H1 (cell line): ENCODE measurements around the gene LSM11. TPM values are rescaled to one million over a fixed set of nuclear protein-coding genes. Genes with fewer than 3 reads are reported as not detected.

Experiments
- CTCF ChIA-PET: fragments of 300-600 bp; sonication (Branson Sonifier 250); formaldehyde crosslinking; loops from one replicate; lab custom pipeline; 2021; ENCODE audit not compliant: partially characterized antibody; lab: Charles Lee
- POLR2A ChIA-PET: fragments of 300-600 bp; sonication (Branson Sonifier 250); formaldehyde crosslinking; loops from one replicate; lab custom pipeline; 2021; ENCODE audit warnings: inconsistent platforms; ENCODE audit not compliant: partially characterized antibody; lab: Charles Lee
- DNase-seq, 2 experiments: peaks; one replicate each; pipeline versions ENCODE4 v3.0.0 to v3.0.0-alpha.2; 2010 to 2022; ENCODE audit warnings: low spot score in 2 of 2, low read depth in 1 of 2, mixed read lengths in 1 of 2
- FAIRE-seq: peaks from 2 replicates; lab custom pipeline; 2011; peaks lifted over from hg19 to GRCh38; lab: Jason Lieb, UNC
- H2AFZ ChIP-seq: 2 replicates; pipeline ENCODE4 v1.8.1; 2012; ENCODE audit warnings: low read length, inconsistent platforms
- H2AK5ac ChIP-seq: 2 replicates; pipeline ENCODE4 v1.6.1; 2013; ENCODE audit warnings: low read depth, low read length
- H2BK120ac ChIP-seq: replicated peaks from 2 replicates; pipeline ENCODE3; 2013; ENCODE audit warnings: low read depth, low read length, inconsistent platforms
- H2BK12ac ChIP-seq: 2 replicates; pipeline ENCODE4 v1.6.1; 2013; ENCODE audit warnings: low read depth, low read length
- H2BK15ac ChIP-seq: 2 replicates; pipeline ENCODE4 v1.6.1; 2013; ENCODE audit warnings: low read length
- H2BK20ac ChIP-seq: 2 replicates; pipeline ENCODE4 v1.6.1; 2013; ENCODE audit warnings: low read length
- H2BK5ac ChIP-seq: 2 replicates; pipeline ENCODE4 v1.6.1; 2013; ENCODE audit warnings: low read depth, low read length
- H3K14ac ChIP-seq: 2 replicates; pipeline ENCODE4 v1.6.1; 2013; ENCODE audit warnings: inconsistent platforms; ENCODE audit not compliant: insufficient read length
- H3K18ac ChIP-seq: 2 replicates; pipeline ENCODE4 v1.6.1; 2013; ENCODE audit warnings: low read length; ENCODE audit errors: extremely low read depth
- H3K23ac ChIP-seq: 2 replicates; pipeline ENCODE4 v1.6.1; 2013; ENCODE audit warnings: inconsistent platforms; ENCODE audit not compliant: insufficient read length
- H3K23me2 ChIP-seq: 2 replicates; pipeline ENCODE4 v1.6.1; 2013; ENCODE audit warnings: low read depth, low read length
- H3K27ac ChIP-seq: 2 replicates; pipeline ENCODE4 v1.6.1; 2011; ENCODE audit warnings: low read depth, low read length, inconsistent platforms
- H3K27me3 ChIP-seq, 4 experiments: replicated peaks in 1 of 4; 1 replicate in 1 of 4; 2 replicates in 3 of 4; pipeline versions ENCODE4 v1.6.1 to v1.8.1; 2011 to 2013; ENCODE audit warnings: low read length in 3 of 4, mild to moderate bottlenecking in 3 of 4, inconsistent platforms in 2 of 4, mixed read lengths in 2 of 4, moderate library complexity in 1 of 4; ENCODE audit not compliant: control insufficient read depth in 3 of 4, insufficient read depth in 3 of 4; ENCODE audit errors: extremely low read depth in 1 of 4
- H3K36me3 ChIP-seq, 4 experiments: 2 replicates each; pipeline versions ENCODE4 v1.6.1 to v1.8.1; 2011 to 2013; ENCODE audit warnings: mild to moderate bottlenecking in 4 of 4, low read length in 3 of 4, moderate library complexity in 2 of 4, control low read depth in 1 of 4, inconsistent platforms in 1 of 4; ENCODE audit not compliant: insufficient read depth in 4 of 4, control insufficient read depth in 2 of 4
- H3K4ac ChIP-seq: replicated peaks from 2 replicates; pipeline ENCODE3; 2013; ENCODE audit warnings: low read length, low read depth, mixed read lengths, inconsistent platforms; ENCODE audit not compliant: insufficient read length
- H3K4me1 ChIP-seq, 4 experiments: replicated peaks in 1 of 4; 1 replicate in 1 of 4; 2 replicates in 3 of 4; pipeline versions ENCODE4 v1.6.1 to v1.8.1; 2011 to 2013; ENCODE audit warnings: low read length in 3 of 4, inconsistent platforms in 2 of 4, mixed read lengths in 1 of 4; ENCODE audit not compliant: insufficient read depth in 4 of 4, control insufficient read depth in 3 of 4
- H3K4me2 ChIP-seq, 2 experiments: 2 replicates each; pipeline versions ENCODE4 v1.6.1 to v1.8.1; 2011 to 2013; ENCODE audit warnings: low read depth in 2 of 2, low read length in 2 of 2, control low read depth in 1 of 2, inconsistent platforms in 1 of 2, mild to moderate bottlenecking in 1 of 2; ENCODE audit not compliant: insufficient read depth in 1 of 2
- H3K4me3 ChIP-seq, 4 experiments: fragments of 200-600, 300-600 bp in 1 of 4; sonication (generic), shearing (Covaris generic), sonication (Bioruptor Twin) in 1 of 4; 2 replicates each; pipeline versions ENCODE4 v1.5.1 to v1.8.1; 2011 to 2016; ENCODE audit warnings: low read length in 4 of 4, low read depth in 3 of 4, control low read depth in 2 of 4, inconsistent platforms in 2 of 4, mild to moderate bottlenecking in 2 of 4, mixed read lengths in 1 of 4, moderate library complexity in 1 of 4; ENCODE audit not compliant: insufficient read depth in 2 of 4; ENCODE audit errors: extremely low read depth in 1 of 4
- H3K56ac ChIP-seq: replicated peaks from 2 replicates; pipeline ENCODE3; 2013; ENCODE audit warnings: low read depth, mild to moderate bottlenecking, mixed read lengths, low read length, inconsistent platforms; ENCODE audit not compliant: insufficient read length
- H3K79me1 ChIP-seq: 2 replicates; pipeline ENCODE4 v1.6.1; 2013; ENCODE audit warnings: low read depth, low read length, control low read depth
- H3K79me2 ChIP-seq, 2 experiments: 2 replicates each; pipeline versions ENCODE4 v1.6.1 to v1.8.1; 2012 to 2013; ENCODE audit warnings: low read length in 2 of 2, mild to moderate bottlenecking in 2 of 2, inconsistent platforms in 1 of 2; ENCODE audit not compliant: insufficient read depth in 2 of 2, control insufficient read depth in 1 of 2
- H3K9ac ChIP-seq, 4 experiments: replicated peaks in 1 of 4; 1 replicate in 1 of 4; 2 replicates in 3 of 4; pipeline versions ENCODE4 v1.6.1 to v1.8.1; 2011 to 2013; ENCODE audit warnings: low read depth in 3 of 4, low read length in 3 of 4, control low read depth in 2 of 4, mild to moderate bottlenecking in 2 of 4, moderate library complexity in 2 of 4, inconsistent platforms in 1 of 4; ENCODE audit errors: extremely low read depth in 1 of 4
- H3K9me3 ChIP-seq, 2 experiments: 2 replicates each; pipeline versions ENCODE4 v1.6.1 to v1.8.1; 2012 to 2013; ENCODE audit warnings: mild to moderate bottlenecking in 2 of 2, moderate library complexity in 2 of 2, control low read depth in 1 of 2, inconsistent platforms in 1 of 2, low read depth in 1 of 2, low read length in 1 of 2, mixed read lengths in 1 of 2; ENCODE audit not compliant: insufficient read depth in 2 of 2
- H4K20me1 ChIP-seq, 2 experiments: replicated peaks in 1 of 2; 2 replicates each; pipeline versions ENCODE3 to v1.8.1; 2011 to 2013; ENCODE audit warnings: inconsistent platforms in 2 of 2, low read length in 2 of 2, mild to moderate bottlenecking in 1 of 2; ENCODE audit not compliant: insufficient read depth in 2 of 2, control insufficient read depth in 1 of 2
- H4K5ac ChIP-seq: 2 replicates; pipeline ENCODE4 v1.6.1; 2013; ENCODE audit warnings: low read length, low read depth, mixed read lengths, inconsistent platforms; ENCODE audit not compliant: insufficient read length
- H4K8ac ChIP-seq: 2 replicates; pipeline ENCODE4 v1.8.0; 2013; ENCODE audit warnings: mild to moderate bottlenecking, moderate library complexity, low read length, inconsistent platforms; ENCODE audit not compliant: insufficient read depth; ENCODE audit errors: extremely low read depth
- H4K91ac ChIP-seq: replicated peaks from 2 replicates; pipeline ENCODE3; 2013; ENCODE audit warnings: low read length, mixed read lengths, inconsistent platforms; ENCODE audit not compliant: insufficient read length
- BRCA1 ChIP-seq: IDR thresholded peaks from 2 replicates; pipeline ENCODE4 v1.6.1; 2012; ENCODE audit warnings: low read depth, low read length, improper control_type of control experiment
- EGR1 ChIP-seq: IDR thresholded peaks from 2 replicates; pipeline ENCODE4 v1.6.1; 2011; ENCODE audit warnings: low read depth, low read length, borderline replicate concordance
- RAD21 ChIP-seq, 2 experiments: IDR thresholded peaks in 1 of 2; conservative IDR thresholded peaks in 1 of 2; 2 replicates each; pipeline ENCODE4 v1.6.1; 2011; ENCODE audit warnings: low read depth in 2 of 2, low read length in 2 of 2, improper control_type of control experiment in 1 of 2, inconsistent platforms in 1 of 2, mild to moderate bottlenecking in 1 of 2, moderate library complexity in 1 of 2
- SP1 ChIP-seq: IDR thresholded peaks from 2 replicates; pipeline ENCODE4 v1.6.1; 2011; ENCODE audit warnings: low read depth, low read length
- WGBS, 2 experiments: shearing (Covaris generic) in 1 of 2; methylation state at CpG; one replicate each; pipeline versions ENCODE4 v1.1.6 to v1.1.7; 2013 to 2015; ENCODE audit warnings: low lambda C conversion rate in 2 of 2, mixed read lengths in 2 of 2, inconsistent platforms in 1 of 2, low coverage in 1 of 2, missing lambda C conversion rate in 1 of 2; ENCODE audit not compliant: insufficient replicate concordance in 2 of 2, insufficient coverage in 1 of 2, insufficient read length in 1 of 2; ENCODE audit errors: extremely low coverage in 1 of 2, missing lambda C conversion rate in 1 of 2; 5-methylcytosine and 5-hydroxymethylcytosine counted together
- polyA plus RNA-seq, 7 experiments: library from polyadenylated mRNA; depleted of rRNA in 3 of 7; stranded (reverse) in 5 of 7; unstranded in 2 of 7; fragments of >200 nt in 5 of 7; fragments of 200-250 nt in 2 of 7; gene quantifications; 1 replicate in 5 of 7; 2 replicates in 1 of 7; 4 replicates in 1 of 7; pipeline versions ENCODE4 v1.2.1 to v1.2.3, GENCODE V29; 2011 to 2013; ENCODE audit warnings: missing spikeins in 2 of 7, mixed read lengths in 2 of 7
- total RNA-seq: library from RNA; stranded (reverse); fragmentation: NEBNext Ultra II Directional; extraction: Animal tissue kit (Norgen Biotek cat#: 25700); gene quantifications from 2 replicates; pipeline ENCODE4 v1.2.1, GENCODE V29; 2021

Gene LSM11
- total and polyA plus RNA-seq, 2 of the 8 experiments (the other 6 are each of a cell fraction or from before 2014, with no cell fraction given), result 1.8 to 3.9 TPM

DNA sequence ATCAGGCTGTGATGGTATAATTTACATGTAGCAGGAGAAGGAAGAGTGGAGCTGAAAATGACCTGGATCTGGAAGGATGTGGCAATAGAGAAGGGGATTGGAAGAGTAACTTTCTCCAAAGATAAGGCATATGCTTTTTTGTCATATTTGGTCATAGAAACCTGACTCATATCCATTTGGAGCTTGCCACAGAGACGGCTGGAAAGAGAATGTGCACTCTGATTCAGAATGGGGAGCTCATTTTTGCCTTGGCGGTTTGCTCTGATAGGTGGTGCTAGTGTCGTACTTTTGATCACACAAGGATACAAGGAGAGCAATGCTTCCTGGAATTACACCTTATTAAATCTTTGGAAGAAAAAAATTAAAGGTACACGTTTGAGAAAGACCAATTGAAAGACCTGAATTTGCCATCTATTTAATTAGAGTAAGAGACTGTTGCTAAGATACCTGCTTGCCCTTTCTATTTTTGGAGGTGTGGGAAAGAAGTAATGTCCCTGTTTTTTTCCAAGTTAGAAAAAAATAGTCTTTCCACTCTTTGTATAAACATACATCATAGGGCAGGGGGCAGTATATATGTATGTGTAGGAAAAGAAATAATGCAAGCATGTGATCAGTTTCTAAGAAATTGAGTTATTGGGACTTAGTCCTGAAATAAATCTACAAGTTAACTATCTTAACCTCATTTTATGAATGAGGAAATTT is 5.4 kb downstream of the LSM11 start:
- POLR2A ChIA-PET, result no interaction called here
- DNase-seq, result no peak

More for the DNA sequence above, 5.4 kb downstream of the LSM11 start:
- Histone ChIP-seq H3K23me2 (peaks cover 6% of the 10 kb centered on the region; the same call in 1 of the 2 replicates), H3K4me3 (no peak overlapping the region), H3K27ac (no peak overlapping the region), H3K56ac (no peak overlapping the region), H4K5ac (no peak overlapping the region), H2BK120ac (no peak overlapping the region), H3K4me2 (no peak overlapping the region), H3K4ac (no peak overlapping the region), H2AK5ac (no peak overlapping the region), H2BK20ac (no peak overlapping the region), H3K14ac (no peak overlapping the region), H4K20me1 (no peaks in the 10 kb centered on the region), H2AFZ (no peak overlapping the region), H2BK15ac (no peak overlapping the region), H4K91ac (no peak overlapping the region), H4K8ac (no peak overlapping the region), H3K9ac (no peak overlapping the region), H3K23ac (no peak overlapping the region), H3K27me3 (peaks cover 0 to 13% (median 7%) of the 10 kb centered on the region in 4 experiments; a peak in 5 of 7 replicates), H2BK12ac (no peak overlapping the region), H3K79me2 (no peaks in the 10 kb centered on the region), H2BK5ac (no peak overlapping the region), H3K79me1 (no peaks in the 10 kb centered on the region), H3K9me3 (no peaks in the 10 kb centered on the region), H3K18ac (no peak overlapping the region), H3K36me3 (no peaks in the 10 kb centered on the region), H3K4me1 (peaks cover 0 to 4% (median 0%) of the 10 kb centered on the region in 4 experiments; a peak in 2 of 7 replicates)
- CTCF ChIA-PET, result interaction anchor here (0.8 to 2.5 kb wide), 4 partner anchors 33 to 302 kb away, joined by 3 to 11 read pairs (median 3); no protein-coding TSS in a partner anchor
- FAIRE-seq, result no peak
- TF ChIP-seq SP1, result no peak
- TF ChIP-seq BRCA1, result no peak
- TF ChIP-seq EGR1, result no peak
- TF ChIP-seq RAD21 (IDR thresholded peaks at IDR 0.05 in 1 of 2, conservative IDR thresholded peaks at IDR 0.05 in 1 of 2; ENCODE audit: low read depth in 2 of 2, low read length in 2 of 2), result peak in 1 of 2 experiments; percentile 26; a peak in 1 of 4 replicates
- WGBS, 2 experiments, result 82% methylated on average over 4 of the region's 4 CpGs; no CpG with 5 or more reads in 1 of the 2 experiments
